Measurements from ENCODE around the gene CRIM1.

The CRIM1 gene

DNA sequence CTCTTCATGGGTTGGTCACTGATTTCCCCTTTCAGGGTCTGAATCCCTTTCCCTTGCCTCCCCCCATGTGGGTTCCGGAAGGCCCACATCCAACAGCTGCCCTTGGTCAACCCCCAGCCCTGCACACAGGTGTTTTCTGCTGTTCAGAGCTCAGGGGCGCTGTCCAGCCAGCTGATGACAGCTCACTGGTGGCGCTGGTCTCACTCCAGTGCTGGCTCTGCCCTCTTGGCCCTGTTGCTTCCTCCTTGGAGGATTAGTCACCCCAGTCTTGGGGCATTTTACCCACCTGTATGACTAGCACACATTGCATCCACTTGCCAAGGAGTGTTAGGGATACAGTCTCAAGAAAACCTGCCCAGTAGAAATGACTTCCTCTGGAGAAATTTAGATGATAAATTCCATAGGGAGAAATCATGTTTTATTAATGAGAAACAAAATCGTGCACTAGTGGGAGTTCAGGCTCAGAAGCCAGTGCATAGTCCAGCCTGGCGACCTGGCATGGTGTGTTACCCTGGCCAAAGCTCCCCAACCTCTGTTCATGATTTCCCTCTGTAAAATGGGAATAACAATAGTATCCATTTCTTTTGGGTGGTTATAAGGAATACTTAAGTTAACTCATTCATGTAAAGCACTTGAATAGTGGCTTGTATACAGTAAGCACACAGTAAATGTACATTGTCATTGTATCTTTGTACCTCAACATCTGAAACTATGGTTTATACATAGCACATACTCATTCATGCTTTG, 21.6 kb downstream of the CRIM1 start:
- H3K4me3 ChIP-seq (ENCODE audit: control insufficient read depth, low read depth, low read length) = no peak overlapping the region
- DNase-seq (ENCODE audit: low read depth) = no peak
- TF ChIP-seq, protein P1, sequence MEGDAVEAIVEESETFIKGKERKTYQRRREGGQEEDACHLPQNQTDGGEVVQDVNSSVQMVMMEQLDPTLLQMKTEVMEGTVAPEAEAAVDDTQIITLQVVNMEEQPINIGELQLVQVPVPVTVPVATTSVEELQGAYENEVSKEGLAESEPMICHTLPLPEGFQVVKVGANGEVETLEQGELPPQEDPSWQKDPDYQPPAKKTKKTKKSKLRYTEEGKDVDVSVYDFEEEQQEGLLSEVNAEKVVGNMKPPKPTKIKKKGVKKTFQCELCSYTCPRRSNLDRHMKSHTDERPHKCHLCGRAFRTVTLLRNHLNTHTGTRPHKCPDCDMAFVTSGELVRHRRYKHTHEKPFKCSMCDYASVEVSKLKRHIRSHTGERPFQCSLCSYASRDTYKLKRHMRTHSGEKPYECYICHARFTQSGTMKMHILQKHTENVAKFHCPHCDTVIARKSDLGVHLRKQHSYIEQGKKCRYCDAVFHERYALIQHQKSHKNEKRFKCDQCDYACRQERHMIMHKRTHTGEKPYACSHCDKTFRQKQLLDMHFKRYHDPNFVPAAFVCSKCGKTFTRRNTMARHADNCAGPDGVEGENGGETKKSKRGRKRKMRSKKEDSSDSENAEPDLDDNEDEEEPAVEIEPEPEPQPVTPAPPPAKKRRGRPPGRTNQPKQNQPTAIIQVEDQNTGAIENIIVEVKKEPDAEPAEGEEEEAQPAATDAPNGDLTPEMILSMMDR (IDR thresholded peaks at IDR 0.05; ENCODE audit: control insufficient read depth, insufficient read depth, low read depth, low read length, missing control alignments) = no peak

DNA sequence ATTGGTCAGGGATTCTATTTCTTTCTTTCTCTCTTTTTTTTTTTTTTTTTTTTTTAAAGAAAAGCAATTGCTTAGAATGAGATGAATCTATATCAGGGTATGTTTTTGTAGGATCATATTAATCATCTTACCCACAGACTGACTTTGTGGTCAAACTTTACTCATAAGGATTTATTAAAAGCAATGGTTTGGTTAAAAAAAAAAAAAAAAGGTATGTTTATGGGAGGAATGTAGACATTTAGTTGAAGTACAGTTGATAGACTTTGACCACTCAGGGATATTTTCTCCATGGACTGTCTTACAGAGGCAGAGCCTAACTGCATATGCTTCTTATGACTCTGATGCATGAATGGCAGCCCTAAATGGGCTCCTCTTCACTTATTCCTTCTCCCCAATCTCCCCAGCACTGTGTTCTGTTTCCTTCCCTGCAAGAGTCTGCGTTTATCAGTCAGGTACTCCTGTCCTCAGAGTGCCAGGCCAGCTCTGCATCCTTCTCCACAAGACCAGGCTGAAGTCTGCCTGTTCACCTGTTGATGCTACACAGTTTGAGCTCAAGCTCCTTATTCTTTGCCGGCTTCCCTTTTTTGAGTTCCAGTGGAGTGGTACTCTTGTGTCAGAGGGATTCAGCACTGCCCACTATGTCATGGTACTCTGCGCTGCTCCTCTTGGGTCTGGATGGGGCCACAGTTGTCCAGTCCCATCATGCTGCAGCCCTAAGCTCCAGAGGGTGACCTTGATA, 24.3 kb downstream of the CRIM1 start:
- TF ChIP-seq, protein P1 (IDR thresholded peaks at IDR 0.05; ENCODE audit: control insufficient read depth, insufficient read depth, low read depth, low read length, missing control alignments) = no peak
- DNase-seq (ENCODE audit: low read depth) = no peak

DNA sequence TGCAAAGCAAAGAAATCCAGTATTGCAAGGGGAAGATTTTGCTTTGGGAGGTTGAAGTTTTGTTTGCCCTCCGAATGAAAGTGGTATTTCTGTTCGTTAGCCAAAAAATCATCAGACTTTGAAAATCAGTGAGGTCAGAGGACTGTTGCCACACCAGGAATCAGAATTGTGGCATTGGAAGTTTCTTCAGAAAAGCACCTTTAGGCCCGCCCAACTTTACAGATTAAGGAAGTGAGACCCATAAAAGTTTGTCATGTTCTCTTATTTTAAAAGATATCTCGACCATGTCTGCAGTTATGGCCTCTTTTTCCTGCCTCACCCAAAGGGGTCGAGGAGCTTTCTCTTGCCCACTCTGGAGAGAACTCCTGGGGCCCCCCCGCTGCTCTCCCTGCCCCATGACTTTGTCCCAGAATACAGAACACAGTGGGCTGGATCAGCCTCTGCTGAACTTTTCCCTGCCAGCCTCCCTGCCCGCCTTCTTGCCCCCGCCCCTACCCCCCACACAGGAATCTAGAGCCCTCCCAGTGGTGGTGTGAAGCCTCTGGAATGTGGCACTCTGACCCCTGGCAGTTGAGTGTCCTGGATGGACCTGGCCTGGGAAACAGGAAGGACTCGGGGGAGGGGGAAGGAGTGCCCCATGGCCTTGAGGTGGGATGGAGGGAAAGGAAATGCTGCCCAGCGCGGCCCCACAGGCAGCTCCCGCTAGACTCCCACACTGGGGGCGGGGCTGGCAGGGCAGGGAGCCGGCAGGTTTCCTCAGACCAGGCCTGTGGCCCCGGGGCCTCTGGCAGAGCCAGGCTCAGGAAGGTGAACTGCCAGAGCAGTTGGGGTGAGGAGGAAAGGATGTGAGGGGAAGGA, 25.3 kb downstream of the CRIM1 start:
- TF ChIP-seq, protein P1 (IDR thresholded peaks at IDR 0.05; ENCODE audit: control insufficient read depth, insufficient read depth, low read depth, low read length, missing control alignments) = no peak

More for the DNA sequence above, 24.3 kb downstream of the CRIM1 start:
- H3K4me3 ChIP-seq (ENCODE audit: control insufficient read depth, low read depth, low read length) = no peak overlapping the region

DNA sequence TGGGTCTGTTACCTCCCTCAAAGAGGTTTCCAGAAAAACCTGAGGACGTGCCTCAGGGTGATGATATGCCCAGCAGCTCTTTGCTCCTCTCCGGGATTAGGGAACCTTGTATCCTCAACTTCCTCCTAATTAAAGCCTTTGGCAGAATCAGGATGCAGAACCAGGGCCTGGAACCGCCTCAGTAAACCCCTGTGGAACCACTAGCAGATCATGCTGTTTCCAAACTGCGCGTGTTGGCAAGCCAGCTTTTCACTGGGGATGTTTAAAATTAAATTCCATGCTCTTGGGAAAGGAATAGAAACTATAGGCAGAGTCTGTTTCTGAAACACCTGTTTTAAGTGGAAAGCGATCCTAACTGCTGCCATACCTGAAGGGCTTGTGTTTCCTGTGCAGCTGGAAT, 26.4 kb downstream of the CRIM1 start:
- H3K4me3 ChIP-seq (ENCODE audit: control insufficient read depth, low read depth, low read length) = no peak overlapping the region
- TF ChIP-seq, protein P1 (IDR thresholded peaks at IDR 0.05; ENCODE audit: control insufficient read depth, insufficient read depth, low read depth, low read length, missing control alignments) = no peak
- no peak for DNase-seq (ENCODE audit: low read depth)

More for the DNA sequence above, 25.3 kb downstream of the CRIM1 start:
- no peak for DNase-seq (ENCODE audit: low read depth)
- H3K4me3 ChIP-seq (ENCODE audit: control insufficient read depth, low read depth, low read length) = no peak overlapping the region

DNA sequence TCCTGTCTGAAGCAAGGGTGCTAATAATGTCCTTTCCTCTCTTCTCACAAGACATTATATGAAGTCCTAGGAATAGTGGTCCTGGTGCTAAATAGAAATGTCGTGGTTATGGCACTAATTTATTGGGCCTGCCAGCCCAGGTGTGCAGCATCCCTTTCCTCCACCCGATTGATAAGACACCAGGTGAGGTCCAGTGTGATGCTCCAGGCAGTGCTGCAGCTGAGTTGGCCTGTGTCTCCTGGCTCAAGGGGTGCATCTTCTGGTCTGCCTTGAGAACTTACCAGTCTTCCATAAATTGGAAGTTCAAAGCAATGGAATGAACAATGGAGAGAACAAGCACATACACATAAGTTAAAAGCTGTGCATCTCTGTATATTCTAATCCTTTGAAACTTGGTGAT, 26.9 kb downstream of the CRIM1 start:
- H3K4me3 ChIP-seq (ENCODE audit: control insufficient read depth, low read depth, low read length) = no peak overlapping the region
- TF ChIP-seq, protein P1 (IDR thresholded peaks at IDR 0.05; ENCODE audit: control insufficient read depth, insufficient read depth, low read depth, low read length, missing control alignments) = no peak
- DNase-seq (ENCODE audit: low read depth) = no peak

DNA sequence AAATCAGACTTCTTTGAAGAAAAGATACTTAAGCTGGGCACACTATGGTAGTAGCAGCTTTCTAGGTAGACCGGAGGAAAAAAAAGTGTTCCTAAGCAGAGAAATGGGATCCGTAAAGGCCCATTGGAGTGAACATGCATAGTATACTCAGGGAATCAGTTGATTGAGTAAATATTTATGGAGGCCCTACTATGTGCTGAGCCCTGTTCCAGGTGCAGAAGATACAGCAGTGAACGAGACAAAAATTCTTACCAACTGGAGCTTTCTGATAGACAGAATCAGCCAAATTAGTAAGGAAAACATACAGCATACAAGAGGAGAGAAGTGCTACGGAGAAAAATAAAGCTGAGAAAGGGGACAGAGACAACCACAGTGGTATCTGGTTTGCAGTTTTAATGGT, 28.1 kb downstream of the CRIM1 start:
- TF ChIP-seq, protein P1 (IDR thresholded peaks at IDR 0.05; ENCODE audit: control insufficient read depth, insufficient read depth, low read depth, low read length, missing control alignments) = no peak
- no peak overlapping the region for H3K4me3 ChIP-seq (ENCODE audit: control insufficient read depth, low read depth, low read length)
- DNase-seq (ENCODE audit: low read depth) = no peak
